Frontal cortex (tissue), 4 donors: ENCODE data around the gene MEF2C. TPM values are rescaled to one million over a fixed set of nuclear protein-coding genes. Genes with fewer than 3 reads are reported as not detected.
A peak's percentile ranks its signal among the peaks of the same experiment; 100 is the strongest.

Experiments used
- DNase-seq, 2 donors: peaks; one replicate each; pipeline ENCODE4 v3.0.0; 2012; ENCODE audit warnings: low spot score in 2 of 2
- FAIRE-seq: peaks from 2 replicates; lab custom pipeline; 2012; peaks lifted over from hg19 to GRCh38; lab: Jason Lieb, UNC
- total RNA-seq: library from RNA; depleted of rRNA; stranded (reverse); fragments of >200 nt; gene quantifications from one replicate; pipeline ENCODE4 v1.2.3, GENCODE V29; 2014
- donor health status: control.
- donor health status: control.
- donor health status: control.

MEF2C gene
- total RNA-seq, 1 donor from 2014 or later, result 1,165 TPM

DNA sequence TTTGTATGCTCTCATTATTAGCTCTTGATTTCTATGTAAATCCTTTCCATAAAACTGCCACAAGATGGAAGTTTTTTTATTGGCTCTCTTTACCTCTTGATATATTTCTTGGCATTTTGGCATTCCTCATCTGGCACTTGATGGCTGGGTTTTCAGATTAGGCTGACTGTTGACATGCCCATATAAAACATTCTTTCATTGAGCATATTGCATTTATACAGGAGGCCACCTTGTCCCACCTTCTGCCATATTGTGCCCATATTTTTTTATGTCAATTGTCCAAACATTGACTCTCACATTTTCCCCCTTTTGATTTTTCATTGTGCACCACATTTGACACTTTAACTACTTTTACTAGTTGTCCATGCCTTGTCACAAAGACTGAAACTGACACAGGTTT is 182.9 kb downstream of the MEF2C start:
- no peak for FAIRE-seq
- no peak for DNase-seq

DNA sequence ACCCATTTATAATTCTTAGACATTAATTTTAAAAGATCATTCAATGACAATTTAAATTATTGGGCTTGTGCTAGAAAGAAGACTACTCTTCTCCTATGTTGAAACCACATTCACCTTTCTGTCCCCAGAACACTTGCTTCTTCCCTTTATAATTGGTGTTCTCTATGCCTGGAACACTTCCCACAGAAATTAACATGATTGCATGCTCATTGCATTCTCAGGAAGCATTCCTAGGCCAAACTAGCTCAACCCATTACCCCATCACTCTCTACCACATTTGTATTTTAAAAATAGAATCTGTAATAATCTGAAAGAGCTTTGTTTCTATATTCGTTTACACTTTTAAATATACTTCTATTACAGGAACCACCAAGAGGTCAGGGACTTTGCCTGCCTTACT is 184.7 kb downstream of the MEF2C start:
- DNase-seq (no peak), FAIRE-seq (no peak)

DNA sequence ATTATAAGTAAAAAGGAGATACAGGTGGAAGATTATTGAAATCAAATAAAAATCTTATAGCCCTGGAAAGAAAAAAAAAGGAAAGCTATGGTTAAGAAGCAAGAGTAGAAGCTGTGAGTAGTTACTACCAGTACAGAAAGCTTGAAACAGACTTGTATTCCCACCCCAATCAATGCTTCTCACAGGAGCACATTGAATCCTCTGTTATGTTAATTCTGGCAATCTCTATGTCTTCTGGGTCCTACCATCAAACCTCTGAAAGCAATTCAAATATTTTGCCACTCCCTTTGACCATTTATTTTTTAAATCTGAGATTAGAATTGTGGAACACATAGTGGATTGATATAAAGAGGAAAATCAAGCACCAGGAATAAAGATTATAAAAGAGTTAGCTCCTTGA is 186.5 kb downstream of the MEF2C start:
- FAIRE-seq (no peak), DNase-seq (no peak)

DNA sequence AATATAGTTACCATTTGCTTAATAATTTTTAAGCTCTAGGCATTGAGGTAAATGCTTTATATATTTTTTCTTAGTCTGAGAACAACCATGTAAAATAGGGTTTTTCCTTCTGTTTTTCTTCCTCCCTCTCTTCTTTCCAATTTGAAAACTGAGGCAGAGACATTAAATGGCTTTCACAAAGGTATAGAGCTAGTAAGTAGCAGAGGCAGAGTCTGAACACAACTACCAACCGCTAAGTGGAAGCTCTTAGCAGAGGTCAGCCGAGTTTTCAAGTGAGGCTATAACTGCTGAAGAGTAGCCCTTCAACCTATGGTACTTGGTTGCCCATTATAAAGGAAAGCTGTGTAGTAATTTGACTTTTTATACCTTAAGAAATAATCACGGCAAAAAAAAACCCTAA is 187.1 kb downstream of the MEF2C start:
- FAIRE-seq, result no peak
- no peak for DNase-seq

DNA sequence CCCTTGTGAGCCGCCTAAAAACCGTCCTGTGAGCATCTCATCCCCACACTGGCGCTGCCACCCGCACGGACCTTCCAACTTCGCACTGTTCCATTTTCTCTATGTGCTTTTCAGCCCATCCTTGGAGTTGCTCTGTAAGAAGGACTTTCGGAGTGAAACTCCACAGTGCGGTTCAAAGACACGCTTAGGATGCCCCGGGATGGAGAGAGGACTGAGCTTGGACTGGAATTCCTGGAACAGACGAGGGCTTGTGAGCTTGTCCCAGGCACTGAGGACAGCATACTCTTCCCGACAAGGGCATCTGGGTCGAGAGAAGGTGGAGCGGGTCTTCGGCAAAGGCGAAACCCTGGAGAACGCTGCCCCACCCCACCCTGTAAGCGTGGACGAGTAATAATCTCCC is 187.8 kb downstream of the MEF2C start:
- FAIRE-seq, result no peak
- no peak for DNase-seq

DNA sequence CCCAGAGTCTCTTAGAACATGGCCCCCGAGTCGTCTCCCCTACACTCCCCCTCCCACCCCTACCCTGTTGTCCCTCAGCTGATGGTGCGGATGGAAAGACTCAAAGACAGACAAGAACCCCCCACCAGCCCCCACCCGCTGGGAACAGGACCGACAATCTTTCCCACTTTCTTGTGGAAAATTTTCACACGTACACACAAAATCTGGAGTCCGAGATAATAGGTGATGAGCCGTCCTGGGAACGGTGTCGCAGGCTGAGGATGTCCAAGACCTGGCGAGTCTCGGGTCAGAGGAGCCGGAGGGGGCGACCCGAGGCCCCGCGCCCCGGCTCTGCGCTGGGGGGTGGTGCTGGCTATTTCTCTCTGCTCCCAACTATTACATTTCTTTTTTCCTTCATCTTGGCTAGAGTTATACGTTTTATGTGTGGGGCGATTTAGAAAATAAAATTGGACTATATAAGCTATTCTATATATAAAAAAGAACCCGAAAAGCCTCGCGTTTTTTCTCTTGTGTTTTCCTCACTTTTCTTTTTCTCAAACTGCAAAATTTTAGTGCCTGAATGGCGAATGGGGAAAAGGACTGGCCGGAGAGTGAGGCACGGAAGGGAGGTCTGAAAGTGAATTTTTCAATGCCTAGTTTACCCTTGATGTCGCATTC is 188.8 kb downstream of the MEF2C start:
- FAIRE-seq (no peak), DNase-seq (no peak)

DNA sequence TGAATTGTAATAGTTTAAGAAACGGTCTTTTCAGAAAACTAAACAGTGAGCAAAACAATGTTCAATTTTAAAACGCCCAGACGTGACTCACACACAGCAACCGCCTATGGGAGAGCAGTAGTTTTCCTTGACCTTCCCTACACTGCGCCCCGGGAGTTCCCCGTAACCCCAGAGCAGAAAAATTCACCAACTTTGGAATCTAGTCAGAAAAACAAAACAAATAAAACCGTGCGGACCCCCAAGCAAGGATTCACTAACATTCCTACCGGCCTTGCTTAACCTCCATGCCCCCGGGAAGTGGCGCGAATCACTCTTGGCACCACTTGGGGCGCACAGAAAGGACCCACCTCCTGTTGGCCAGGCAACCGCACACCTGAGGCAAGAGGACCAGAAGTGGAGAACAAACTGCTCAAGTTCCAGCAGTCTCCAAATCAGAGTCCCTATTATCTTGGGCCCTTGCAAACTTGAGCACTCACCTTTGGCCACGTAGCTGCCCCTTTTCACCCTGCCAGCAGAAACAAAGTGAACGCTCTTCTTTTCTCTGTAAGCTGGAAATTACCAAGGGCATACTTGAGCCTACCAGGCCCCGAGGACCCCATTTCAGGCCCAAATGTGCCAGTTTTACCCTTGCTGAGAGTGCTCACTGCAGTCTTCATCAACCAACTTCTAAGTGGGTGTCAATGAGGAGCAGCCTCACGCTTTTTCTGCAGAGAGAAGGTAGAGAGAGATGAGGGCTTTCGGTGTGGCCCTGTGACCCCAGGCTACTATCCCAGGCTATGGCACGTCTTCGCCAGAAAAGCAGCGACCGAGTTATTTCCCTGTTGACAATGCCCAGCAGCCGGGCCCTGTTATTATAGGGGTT is 189.7 kb downstream of the MEF2C start:
- DNase-seq, result peak in 1 of 2 donors; percentile 32
- FAIRE-seq, result no peak

DNA sequence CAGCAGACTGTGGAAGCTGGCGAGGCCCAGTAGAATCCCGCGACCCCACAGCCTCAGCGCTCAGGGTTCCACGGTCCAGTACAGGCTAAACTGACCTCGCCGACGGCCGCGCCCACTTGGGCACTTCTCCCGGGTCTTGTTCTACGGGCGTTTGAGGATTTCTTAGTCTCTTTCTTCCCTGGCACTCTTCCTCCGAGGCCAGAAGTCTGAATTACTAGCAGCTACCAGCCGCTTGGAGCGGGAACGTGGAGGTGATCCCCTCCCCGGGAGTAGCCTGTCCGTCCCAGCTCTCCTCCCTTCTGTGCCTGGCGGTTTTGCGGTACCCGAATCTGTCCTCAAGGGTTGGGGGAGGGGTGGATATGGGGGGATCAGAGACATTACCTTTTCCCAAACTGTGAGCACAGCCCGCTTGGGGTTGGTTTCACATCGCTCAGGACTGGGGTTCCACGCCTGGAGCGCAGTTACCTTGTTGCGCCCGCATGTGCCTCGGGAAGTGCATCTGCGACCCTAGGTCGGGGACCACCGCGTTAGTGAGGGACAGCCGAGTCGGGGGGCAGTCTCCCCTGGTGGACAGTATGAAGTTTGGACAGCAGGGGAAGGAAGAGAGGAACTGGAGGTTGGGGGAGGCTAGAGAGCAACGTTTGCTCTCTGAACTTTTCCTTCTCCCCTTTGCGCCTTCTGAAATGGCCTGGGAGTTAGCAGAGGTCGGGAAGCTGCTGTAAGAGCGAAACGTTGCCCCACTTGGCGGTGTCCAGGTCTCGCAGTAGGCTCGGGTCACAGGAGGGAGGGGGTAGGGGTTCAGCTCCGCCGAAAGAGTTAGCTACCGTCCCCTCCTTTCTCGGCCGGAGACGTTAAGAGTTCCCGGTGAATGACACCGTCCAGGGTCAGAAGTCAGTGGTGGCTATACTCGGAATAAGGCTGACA is 190.8 kb downstream of the MEF2C start:
- DNase-seq (peak in 1 of 2 donors; percentile 24), FAIRE-seq (no peak)

DNA sequence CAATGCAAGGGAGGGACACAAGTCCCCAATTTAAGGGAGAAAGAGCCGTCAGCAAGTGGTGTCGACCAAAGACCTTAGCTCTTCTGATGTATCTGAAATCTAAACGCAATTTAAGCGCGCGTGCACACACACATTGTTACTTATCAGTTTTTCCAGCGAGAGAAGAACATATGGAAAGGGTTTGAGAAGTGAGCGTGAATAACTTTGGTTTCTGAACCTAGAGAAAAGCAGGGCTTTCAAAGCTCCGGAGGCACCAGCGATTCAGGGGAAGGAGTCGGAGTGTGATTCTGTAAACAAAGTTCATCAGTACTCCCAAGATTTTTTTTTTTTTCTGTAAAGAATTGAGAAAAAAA is 191.8 kb downstream of the MEF2C start:
- DNase-seq (no peak), FAIRE-seq (no peak)

DNA sequence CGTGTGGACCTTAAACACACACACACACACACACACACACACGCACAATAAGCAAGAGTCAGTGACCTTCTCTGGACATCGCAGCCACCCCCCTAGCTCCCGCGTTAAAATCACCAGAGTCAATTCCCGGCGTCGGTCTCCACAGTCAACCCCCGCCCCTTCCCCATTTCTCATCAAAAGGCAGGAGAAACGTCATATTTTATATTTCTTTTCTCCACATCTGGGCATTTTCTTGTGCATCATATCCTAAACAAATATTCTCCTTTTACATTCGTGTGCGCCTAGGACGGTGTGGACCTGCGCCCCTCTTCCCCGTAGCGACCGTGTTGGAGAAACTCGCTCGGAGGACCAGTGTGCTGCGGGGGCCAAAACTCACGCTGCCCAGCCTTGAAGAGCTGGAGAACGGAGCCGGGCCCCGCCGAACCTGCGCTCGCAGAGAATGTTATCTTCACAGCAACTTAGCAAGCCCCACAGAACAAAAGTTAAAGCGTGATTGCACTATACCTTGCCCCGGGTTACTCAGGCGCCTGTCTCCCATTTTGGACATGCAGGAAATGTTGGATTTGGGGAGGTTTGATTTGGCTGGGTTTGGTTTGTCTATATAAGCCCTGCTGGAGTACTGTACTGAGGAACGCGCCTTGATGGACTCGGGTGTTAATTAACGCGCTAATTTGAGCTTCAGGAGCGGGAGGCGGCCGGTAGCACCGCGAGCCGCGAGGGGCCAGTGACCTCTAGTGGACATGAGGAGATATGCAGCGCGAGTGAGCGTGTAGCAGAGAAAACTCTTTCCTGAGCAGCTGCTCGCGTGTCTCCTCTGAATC is 192.4 kb downstream of the MEF2C start:
- DNase-seq, result peak; percentile 76 to 77
- FAIRE-seq, result no peak

DNA sequence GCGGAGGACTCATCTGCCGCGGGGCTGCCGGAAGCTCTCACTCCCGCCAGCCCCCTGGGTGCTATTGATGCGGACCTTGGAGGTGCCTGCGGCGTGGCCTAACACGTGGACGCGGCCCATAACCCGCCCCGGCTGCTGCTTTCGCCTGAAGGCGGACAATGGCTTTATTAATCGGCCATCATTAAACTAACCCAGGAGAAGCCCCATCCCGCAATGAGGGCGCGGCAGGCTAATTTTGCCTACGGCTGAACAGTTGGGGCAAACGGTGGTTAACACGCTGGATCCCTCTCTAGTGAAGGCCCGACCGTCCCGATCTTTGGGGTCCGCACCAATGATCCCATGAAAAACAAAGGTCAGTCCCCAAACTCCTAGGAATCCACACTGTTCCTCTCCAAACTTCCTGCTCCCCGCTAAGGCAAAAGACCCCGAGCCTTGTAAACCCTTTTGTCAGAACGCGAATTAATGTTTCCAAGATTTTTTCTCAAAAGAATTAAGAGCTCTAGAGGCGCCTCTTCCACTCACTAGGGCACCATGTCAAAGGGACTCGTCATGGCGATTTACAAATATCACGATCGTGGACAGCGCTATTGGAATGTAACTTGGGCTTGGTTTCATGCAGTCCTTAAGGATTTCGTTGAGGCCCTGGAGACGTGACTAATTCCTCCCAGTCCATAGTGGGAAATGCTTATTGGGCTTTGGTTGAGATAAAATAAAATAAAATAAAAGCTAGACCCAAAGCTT is 193.1 kb downstream of the MEF2C start:
- FAIRE-seq, result no peak
- DNase-seq, result no peak

DNA sequence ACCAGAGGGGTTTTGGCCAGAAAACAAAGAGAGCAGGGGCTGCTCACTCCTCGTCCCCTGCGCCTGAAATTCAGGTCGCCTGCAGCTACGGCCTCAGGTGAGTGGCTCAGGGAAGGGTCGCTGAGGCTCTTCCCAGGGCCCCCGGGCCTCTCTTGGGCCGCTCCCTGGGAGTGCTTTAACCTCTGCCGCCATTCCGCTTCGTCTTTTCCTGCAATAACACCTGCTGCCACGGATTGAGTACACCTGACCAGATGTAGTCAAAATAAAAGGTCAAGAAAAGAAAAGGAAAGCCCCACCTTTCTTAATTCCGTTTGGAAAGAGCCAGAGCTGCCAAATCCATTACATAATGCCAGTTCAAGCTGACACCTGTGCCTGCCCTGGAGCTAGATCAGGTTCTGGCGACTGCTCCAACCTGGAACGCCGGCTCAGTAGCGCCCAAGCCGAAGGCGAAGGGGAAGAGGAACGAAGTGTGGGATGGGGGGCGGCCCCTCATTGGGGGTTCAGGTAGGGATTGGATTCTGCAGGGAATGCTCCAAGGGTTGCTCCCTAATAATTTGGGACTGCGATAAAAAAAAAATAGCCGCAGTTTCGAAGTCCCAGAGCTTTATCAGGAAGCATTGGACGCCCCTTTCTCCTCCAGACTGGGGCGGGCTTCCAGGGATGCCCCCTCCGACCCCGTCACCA is 193.9 kb downstream of the MEF2C start:
- no peak for DNase-seq
- no peak for FAIRE-seq

DNA sequence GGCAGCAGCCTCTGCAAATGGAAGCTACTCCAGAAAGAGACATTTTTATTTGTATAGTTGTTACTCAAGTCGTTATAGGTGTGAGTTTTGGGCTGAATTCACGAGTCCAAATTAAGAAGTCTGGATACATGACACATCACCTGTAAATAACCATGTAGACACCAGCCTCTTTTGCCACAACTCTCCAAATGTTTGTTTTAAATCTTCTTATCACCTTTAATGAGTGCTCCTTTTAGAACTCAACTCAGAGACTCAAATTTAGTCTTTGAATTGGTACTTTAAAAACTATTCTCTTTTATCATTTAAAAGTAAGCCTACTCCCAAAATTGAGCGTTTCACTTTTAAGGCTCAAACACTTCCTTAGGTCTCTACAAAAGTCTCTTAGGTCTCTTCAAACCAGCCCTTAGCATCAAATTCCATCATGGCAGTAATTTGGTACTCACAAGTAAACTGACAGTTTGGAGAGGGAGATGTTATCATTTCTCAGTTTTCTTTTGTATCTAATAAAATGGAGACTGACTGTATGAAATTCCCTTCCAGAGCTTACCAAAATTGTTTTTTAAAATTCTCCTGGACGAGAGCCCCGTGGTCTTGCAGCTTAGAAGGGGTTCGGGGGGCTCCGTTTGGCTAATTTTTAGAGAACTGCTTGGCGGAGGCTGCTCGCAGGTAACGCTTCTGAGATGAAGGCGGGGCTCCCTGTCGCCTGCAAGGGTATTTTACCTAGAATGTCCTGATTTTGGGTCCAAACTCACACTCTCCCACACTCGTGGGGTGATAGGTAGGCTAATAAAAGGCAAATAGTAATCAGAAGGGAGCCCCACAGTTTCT is 194.6 kb downstream of the MEF2C start:
- DNase-seq (no peak), FAIRE-seq (no peak)

DNA sequence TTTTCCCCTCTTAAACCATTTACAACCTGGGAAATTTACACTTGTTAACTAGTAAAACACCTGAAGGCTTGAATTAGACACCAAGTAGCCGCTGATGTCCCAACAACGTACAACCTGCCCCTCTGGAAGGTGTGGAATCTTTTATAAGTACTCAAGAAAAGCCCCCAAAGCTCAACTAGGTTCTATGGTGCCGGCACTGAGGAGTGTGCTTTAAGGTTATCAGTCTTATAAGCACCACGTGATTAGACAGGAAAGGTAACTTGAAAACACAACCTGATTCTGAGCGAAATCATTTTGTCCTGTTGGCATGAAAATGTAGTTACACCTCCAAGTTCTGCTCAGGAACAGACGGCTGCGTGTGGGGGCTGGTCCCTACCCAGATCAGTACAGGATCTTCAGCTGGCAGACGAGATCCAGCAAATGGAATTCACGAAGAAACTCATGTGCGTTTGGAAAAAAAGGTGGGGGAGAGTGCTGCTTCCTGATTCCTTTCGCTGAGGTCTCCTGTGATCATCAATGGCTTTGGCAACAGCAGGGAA is 195.5 kb downstream of the MEF2C start:
- no peak for FAIRE-seq
- DNase-seq, result no peak

DNA sequence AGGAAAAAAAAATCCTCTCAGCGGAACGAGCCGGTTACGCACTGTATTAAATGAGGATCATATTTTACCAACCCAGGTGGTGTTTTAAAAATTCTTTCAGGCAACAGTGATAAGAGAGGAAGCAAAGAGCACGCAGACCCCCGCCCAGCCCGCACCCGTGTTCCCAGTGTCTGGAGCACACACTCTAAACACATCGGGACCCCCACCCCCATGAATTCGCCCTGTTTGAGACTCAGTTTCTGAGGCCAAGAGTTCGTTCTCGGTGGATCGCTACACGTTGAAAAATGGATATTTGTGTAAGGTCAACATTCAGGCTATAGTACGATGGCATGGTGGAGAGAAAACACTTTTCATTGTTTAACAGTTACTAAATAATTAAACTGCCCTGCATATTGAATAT is 196.3 kb downstream of the MEF2C start:
- DNase-seq (no peak), FAIRE-seq (no peak)

DNA sequence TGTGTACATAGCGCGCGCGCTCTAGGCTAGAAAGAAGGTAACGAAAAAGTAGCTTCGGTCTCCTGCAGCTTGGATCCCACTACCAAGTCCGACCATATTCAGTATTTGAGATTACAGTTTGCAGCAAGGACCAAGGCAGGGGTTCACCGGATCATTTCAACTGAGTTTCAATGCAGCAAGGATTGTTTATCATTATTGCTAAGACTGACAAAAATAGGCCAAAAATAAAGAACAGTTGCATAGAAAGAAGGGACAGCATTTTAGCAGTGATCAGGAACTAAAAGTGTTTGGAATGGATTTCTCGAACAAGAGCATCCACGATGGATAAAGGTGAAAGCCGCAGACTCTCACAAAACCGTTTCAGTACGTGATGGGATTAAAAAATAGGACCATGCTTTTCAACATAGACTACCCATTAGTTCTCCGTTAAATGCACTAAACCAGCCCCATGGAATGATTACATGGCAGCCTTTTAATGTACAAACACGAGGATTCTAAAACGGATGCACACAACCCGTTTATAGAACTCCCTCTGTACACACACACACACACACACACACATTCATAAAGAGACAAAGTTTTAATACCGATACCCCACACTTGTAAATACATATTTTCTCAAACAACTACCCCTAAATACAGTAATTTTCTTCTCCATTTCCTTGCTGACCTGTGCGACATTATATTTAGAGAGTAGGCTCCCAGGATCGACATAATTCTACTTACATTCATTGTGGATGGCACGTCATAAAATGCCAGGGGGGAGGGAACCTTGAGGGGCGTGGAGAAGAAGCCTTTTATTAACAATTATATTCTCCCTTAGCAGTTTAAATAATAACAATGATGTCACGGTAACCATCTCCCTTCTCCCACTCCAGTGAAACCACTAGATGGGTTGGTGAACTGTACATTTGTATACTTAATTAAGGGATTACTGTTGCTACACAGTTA is 197.1 kb downstream of the MEF2C start:
- FAIRE-seq (no peak), DNase-seq (no peak)
